BE2C (cell line): Measurements from ENCODE around the gene MARCO.

Experiments used
- DNase-seq: peaks from one replicate; pipeline ENCODE4 v3.0.0-alpha.2; 2020
- H3K27me3 ChIP-seq: fragments of 250-450 bp; sonication (Bioruptor Pico); 2 replicates; pipeline ENCODE4 v1.5.1; 2020; ENCODE audit warnings: mild to moderate bottlenecking
- H3K36me3 ChIP-seq: fragments of 250-450 bp; sonication (Bioruptor Pico); 2 replicates; pipeline ENCODE4 v1.5.1; 2020; ENCODE audit warnings: mild to moderate bottlenecking
- H3K4me1 ChIP-seq: fragments of 250-450 bp; sonication (Bioruptor Pico); 2 replicates; pipeline ENCODE4 v1.5.1; 2020
- H3K4me3 ChIP-seq: 2 replicates; pipeline ENCODE4 v1.5.1; 2011; ENCODE audit warnings: low read depth, low read length
- H3K9me3 ChIP-seq: fragments of 250-450 bp; sonication (Bioruptor Pico); 2 replicates; pipeline ENCODE4 v1.5.1; 2020
- TF ChIP-seq, protein P1 (sequence below): IDR thresholded peaks from 2 replicates; pipeline ENCODE4 v1.5.1; 2012; ENCODE audit warnings: mild to moderate bottlenecking, low read depth, low read length

Gene MARCO

DNA sequence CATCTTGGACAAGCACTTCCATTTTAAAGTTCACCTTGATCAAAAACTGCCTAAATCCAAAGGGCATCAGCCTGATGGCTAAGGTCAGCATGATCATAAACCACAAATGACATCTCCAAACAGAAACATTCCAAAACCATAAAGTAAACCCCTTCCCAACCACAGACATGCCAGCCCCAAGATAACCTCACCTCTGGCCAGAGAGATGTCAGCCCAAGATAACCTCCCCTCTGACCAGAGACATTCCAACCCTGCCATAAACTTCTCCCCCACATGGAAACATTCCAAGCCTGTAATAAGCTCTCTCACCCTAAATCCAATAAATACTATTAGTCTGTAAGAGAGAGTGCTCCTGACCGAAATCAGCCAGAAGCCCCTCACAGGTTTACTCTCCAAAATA, 18.6 kb upstream of the MARCO start:
- H3K9me3 ChIP-seq = no peaks in the 10 kb centered on the region
- no peak for DNase-seq
- H3K4me3 ChIP-seq = no peak overlapping the region
- H3K4me1 ChIP-seq = no peaks in the 10 kb centered on the region
- H3K36me3 ChIP-seq = no peaks in the 10 kb centered on the region
- TF ChIP-seq, protein P1, sequence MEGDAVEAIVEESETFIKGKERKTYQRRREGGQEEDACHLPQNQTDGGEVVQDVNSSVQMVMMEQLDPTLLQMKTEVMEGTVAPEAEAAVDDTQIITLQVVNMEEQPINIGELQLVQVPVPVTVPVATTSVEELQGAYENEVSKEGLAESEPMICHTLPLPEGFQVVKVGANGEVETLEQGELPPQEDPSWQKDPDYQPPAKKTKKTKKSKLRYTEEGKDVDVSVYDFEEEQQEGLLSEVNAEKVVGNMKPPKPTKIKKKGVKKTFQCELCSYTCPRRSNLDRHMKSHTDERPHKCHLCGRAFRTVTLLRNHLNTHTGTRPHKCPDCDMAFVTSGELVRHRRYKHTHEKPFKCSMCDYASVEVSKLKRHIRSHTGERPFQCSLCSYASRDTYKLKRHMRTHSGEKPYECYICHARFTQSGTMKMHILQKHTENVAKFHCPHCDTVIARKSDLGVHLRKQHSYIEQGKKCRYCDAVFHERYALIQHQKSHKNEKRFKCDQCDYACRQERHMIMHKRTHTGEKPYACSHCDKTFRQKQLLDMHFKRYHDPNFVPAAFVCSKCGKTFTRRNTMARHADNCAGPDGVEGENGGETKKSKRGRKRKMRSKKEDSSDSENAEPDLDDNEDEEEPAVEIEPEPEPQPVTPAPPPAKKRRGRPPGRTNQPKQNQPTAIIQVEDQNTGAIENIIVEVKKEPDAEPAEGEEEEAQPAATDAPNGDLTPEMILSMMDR = no peak
- no peaks in the 10 kb centered on the region for H3K27me3 ChIP-seq

DNA sequence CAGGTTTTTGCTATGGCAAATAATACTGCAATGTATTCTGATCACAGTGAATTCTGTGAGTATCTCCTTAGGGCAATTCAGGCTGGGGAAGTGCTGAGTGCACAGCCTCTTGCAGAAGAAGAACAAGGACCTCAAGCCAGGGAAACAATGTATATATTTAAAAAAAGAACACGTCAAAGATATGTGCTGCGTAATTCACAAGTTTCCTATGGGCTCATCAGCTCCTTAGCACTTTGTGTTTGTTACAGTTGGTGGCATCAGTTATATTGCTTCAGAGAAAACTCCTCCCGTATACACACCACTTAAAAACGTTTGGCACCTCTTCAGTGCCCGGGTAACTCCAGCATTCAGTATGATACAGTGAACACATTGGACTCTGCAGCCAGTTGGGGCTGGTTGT, 16.5 kb upstream of the MARCO start:
- TF ChIP-seq, protein P1 = no peak
- Histone ChIP-seq H3K4me3 (no peak overlapping the region), H3K9me3 (no peaks in the 10 kb centered on the region), H3K4me1 (no peaks in the 10 kb centered on the region), H3K27me3 (no peaks in the 10 kb centered on the region), H3K36me3 (no peaks in the 10 kb centered on the region)
- no peak for DNase-seq

DNA sequence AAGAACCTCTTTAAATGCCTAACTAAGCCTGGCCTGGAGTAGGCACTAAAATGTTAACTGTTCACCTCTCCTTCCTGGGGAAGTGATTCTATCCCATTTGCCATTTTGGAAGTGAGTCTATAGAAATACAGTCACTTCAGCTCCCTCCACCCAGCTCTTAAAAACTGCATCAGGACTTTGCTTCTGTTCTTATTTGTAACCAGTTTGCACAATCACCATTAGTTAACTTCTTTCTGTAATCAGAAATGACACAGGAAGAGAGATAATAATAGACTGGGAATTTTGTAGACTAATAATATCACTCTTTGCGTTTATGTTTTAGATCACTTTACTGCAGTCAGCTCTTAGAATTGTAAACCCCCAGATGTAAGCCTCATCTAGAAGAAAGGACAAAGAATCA, 16.0 kb upstream of the MARCO start:
- Histone ChIP-seq H3K9me3 (no peaks in the 10 kb centered on the region), H3K36me3 (no peaks in the 10 kb centered on the region), H3K4me1 (no peaks in the 10 kb centered on the region), H3K27me3 (no peaks in the 10 kb centered on the region), H3K4me3 (no peak overlapping the region)
- TF ChIP-seq, protein P1 = no peak
- DNase-seq = no peak

DNA sequence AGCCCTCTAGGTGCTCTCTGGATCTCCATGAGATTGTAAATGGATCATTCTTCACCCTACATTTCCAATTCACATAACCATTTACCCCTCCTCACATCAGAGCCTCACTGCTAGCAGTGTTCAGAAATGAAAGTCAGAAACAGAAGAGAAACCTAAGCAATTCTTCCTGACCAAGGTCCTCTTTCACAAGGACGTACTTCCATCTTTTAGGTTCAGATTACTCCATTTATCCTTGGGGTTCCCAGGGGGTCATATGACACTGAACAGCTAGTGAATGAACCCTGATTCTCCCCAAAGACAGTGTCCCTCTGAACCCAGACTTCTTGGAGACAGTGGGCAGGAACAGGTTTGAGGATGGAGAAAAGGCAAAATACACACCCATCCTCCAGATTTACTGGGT, 12.9 kb upstream of the MARCO start:
- Histone ChIP-seq H3K9me3 (no peaks in the 10 kb centered on the region), H3K27me3 (no peaks in the 10 kb centered on the region), H3K4me3 (no peak overlapping the region), H3K36me3 (no peaks in the 10 kb centered on the region), H3K4me1 (no peaks in the 10 kb centered on the region)
- DNase-seq = no peak
- TF ChIP-seq, protein P1 = no peak

DNA sequence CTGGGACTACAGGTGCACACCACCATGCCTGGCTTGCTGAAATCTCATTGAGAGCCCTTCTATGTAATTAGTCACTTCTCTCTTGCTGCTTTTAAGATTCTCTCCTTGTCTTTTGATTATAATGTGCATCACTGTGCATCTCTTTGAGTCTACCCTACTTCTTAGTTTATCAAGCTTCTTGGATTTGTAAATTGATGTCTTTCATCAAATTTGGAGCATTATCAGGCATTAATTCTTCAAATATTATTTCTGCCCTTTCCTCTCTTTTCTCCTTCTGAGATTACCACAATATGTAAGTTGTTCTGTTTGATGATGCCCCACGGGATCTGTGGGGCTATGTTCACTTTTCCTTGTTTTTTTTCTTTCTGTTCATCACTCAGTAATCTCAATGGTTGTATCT, 9.0 kb upstream of the MARCO start:
- no peak for DNase-seq
- H3K9me3 ChIP-seq = no peaks in the 10 kb centered on the region
- no peaks in the 10 kb centered on the region for H3K27me3 ChIP-seq
- H3K4me3 ChIP-seq = no peak overlapping the region
- no peaks in the 10 kb centered on the region for H3K36me3 ChIP-seq
- TF ChIP-seq, protein P1 = no peak
- H3K4me1 ChIP-seq = no peaks in the 10 kb centered on the region

DNA sequence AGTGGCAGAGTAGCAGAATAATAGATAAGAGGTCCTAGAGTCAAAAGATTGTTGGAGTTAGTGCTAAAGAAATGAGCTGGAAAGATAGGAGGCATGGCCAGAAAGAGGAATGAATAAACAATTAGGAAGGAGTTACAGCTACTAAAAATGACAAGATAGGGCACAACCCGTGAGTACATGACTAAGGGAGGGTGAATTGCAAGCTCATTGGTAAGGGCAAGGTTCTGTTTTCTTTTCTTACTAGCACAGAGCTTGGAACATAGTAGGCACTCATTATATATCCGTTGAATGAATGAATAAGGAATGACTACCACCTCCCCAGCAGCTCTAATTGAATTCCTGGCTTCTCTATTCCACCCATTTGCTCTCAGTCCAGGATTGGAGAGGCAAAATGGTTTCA, 5.7 kb upstream of the MARCO start:
- TF ChIP-seq, protein P1 = no peak
- no peaks in the 10 kb centered on the region for H3K4me1 ChIP-seq
- no peaks in the 10 kb centered on the region for H3K27me3 ChIP-seq
- no peaks in the 10 kb centered on the region for H3K9me3 ChIP-seq
- H3K36me3 ChIP-seq = no peaks in the 10 kb centered on the region
- H3K4me3 ChIP-seq = no peak overlapping the region
- DNase-seq = no peak
